SK-N-DZ (cell line): ENCODE measurements around the gene RXFP2.

Source experiments
- DNase-seq: peaks from one replicate; pipeline ENCODE4 v3.0.0-alpha.2; 2015; ENCODE audit warnings: low spot score

The RXFP2 gene

GRCh38 chr13:31768351-31768750 is 29.0 kb downstream of the RXFP2 start:
- no peak for DNase-seq

GRCh38 chr13:31769575-31769974 is 30.2 kb downstream of the RXFP2 start:
- no peak for DNase-seq

GRCh38 chr13:31772231-31772630 is 32.9 kb downstream of the RXFP2 start:
- DNase-seq, result no peak

GRCh38 chr13:31773538-31773937 is 34.2 kb downstream of the RXFP2 start:
- no peak for DNase-seq

GRCh38 chr13:31774186-31774750 is 34.9 kb downstream of the RXFP2 start:
- no peak for DNase-seq

- no peak for DNase-seq
Observed at GRCh38 chr13:31775148-31775547, 35.8 kb downstream of the RXFP2 start.

- DNase-seq, result no peak
Observed at GRCh38 chr13:31775686-31776085, 36.4 kb downstream of the RXFP2 start.

GRCh38 chr13:31781064-31781463 is 41.7 kb downstream of the RXFP2 start:
- DNase-seq, result no peak

GRCh38 chr13:31786011-31786410 is 46.7 kb downstream of the RXFP2 start:
- no peak for DNase-seq

GRCh38 chr13:31790992-31791391 is 51.7 kb downstream of the RXFP2 start:
- DNase-seq, result no peak

- DNase-seq, result no peak
Observed at GRCh38 chr13:31793246-31793645, 53.9 kb downstream of the RXFP2 start.

- DNase-seq, result no peak
Observed at GRCh38 chr13:31794452-31794851, 55.1 kb downstream of the RXFP2 start.

- DNase-seq, result peak; percentile 39
Observed at GRCh38 chr13:31797154-31797775, 57.9 kb downstream of the RXFP2 start.

GRCh38 chr13:31798189-31798588 is 58.9 kb downstream of the RXFP2 start:
- DNase-seq, result no peak

- DNase-seq, result no peak
Observed at GRCh38 chr13:31801088-31801487, 61.8 kb downstream of the RXFP2 start.

- DNase-seq, result no peak
Observed at GRCh38 chr13:31803311-31803710, 64.0 kb downstream of the RXFP2 start.

GRCh38 chr13:31805841-31806240 is 66.5 kb downstream of the RXFP2 start:
- no peak for DNase-seq

GRCh38 chr13:31807090-31807541 is 67.8 kb downstream of the RXFP2 start:
- no peak for DNase-seq

GRCh38 chr13:31814536-31814935 is 75.2 kb downstream of the RXFP2 start:
- no peak for DNase-seq

- no peak for DNase-seq
Observed at GRCh38 chr13:31815361-31816144, 76.2 kb downstream of the RXFP2 start.

- DNase-seq, result no peak
Observed at GRCh38 chr13:31818236-31818635, 78.9 kb downstream of the RXFP2 start.

- DNase-seq, result peak; percentile 18
Observed at GRCh38 chr13:31824705-31825517, 85.6 kb downstream of the RXFP2 start.
